ENCODE measurements around the gene ARL2.

The ARL2 gene

GRCh38 chr11:65047581-65048422, 33.8 kb downstream of the ARL2 start:
- no peak for DNase-seq (ENCODE audit: low read depth in 2 of 2)

- DNase-seq (ENCODE audit: low read depth in 2 of 2), result no peak
Observed at GRCh38 chr11:65051398-65051858, 37.5 kb downstream of the ARL2 start.

- DNase-seq (ENCODE audit: low read depth in 2 of 2), result no peak
Observed at GRCh38 chr11:65053827-65054508, 40.0 kb downstream of the ARL2 start.

GRCh38 chr11:65055538-65055937, 41.6 kb downstream of the ARL2 start:
- no peak for DNase-seq (ENCODE audit: low read depth in 2 of 2)

GRCh38 chr11:65056999-65057398, 43.0 kb downstream of the ARL2 start:
- DNase-seq (ENCODE audit: low read depth in 2 of 2), result no peak

- no peak for DNase-seq (ENCODE audit: low read depth in 2 of 2)
Observed at GRCh38 chr11:65057526-65057925, 43.6 kb downstream of the ARL2 start.

GRCh38 chr11:65058012-65058411, 44.1 kb downstream of the ARL2 start:
- no peak for DNase-seq (ENCODE audit: low read depth in 2 of 2)

- DNase-seq (ENCODE audit: low read depth in 2 of 2), result no peak
Observed at GRCh38 chr11:65058419-65059054, 44.6 kb downstream of the ARL2 start, which contains the start of gene NAALADL1. Gene NAALADL1 (minus strand): TSS chr11:65058553. CDS start chr11:65058521, 32 bp downstream.

- DNase-seq (ENCODE audit: low read depth in 2 of 2), result no peak
Observed at GRCh38 chr11:65059523-65059922, 45.6 kb downstream of the ARL2 start.

GRCh38 chr11:65059959-65060824, 46.2 kb downstream of the ARL2 start:
- no peak for DNase-seq (ENCODE audit: low read depth in 2 of 2)

GRCh38 chr11:65060913-65061408, 47.0 kb downstream of the ARL2 start:
- DNase-seq (ENCODE audit: low read depth in 2 of 2), result no peak

- DNase-seq (ENCODE audit: low read depth in 2 of 2), result no peak
Observed at GRCh38 chr11:65063532-65063931, 49.6 kb downstream of the ARL2 start.

- no peak for DNase-seq (ENCODE audit: low read depth in 2 of 2)
Observed at GRCh38 chr11:65064847-65065240, 50.9 kb downstream of the ARL2 start.

GRCh38 chr11:65065851-65066250, 51.9 kb downstream of the ARL2 start:
- no peak for DNase-seq (ENCODE audit: low read depth in 2 of 2)

GRCh38 chr11:65066315-65066714, 52.4 kb downstream of the ARL2 start:
- DNase-seq (ENCODE audit: low read depth in 2 of 2), result no peak

- no peak for DNase-seq (ENCODE audit: low read depth in 2 of 2)
Observed at GRCh38 chr11:65066805-65067291, 52.9 kb downstream of the ARL2 start.

- no peak for DNase-seq (ENCODE audit: low read depth in 2 of 2)
Observed at GRCh38 chr11:65067446-65067845, 53.5 kb downstream of the ARL2 start.

GRCh38 chr11:65069217-65069616, 55.3 kb downstream of the ARL2 start:
- no peak for DNase-seq (ENCODE audit: low read depth in 2 of 2)
